HCT116 (cell line): ENCODE results near the gene RAD23A.

ENCODE experiments used
- CEBPB ChIP-seq: IDR thresholded peaks from 2 replicates; pipeline ENCODE4 v1.6.1; 2012; ENCODE audit warnings: low read depth
- EGR1 ChIP-seq: IDR thresholded peaks from 2 replicates; pipeline ENCODE4 v1.6.1; 2012; ENCODE audit warnings: low read depth
- EZH2 ChIP-seq: fragments of 200-600 bp; sonication (generic); IDR thresholded peaks from 2 replicates; pipeline ENCODE4 v1.6.1; 2017; ENCODE audit warnings: antibody characterized with exemption, mixed run types
- EZH2phosphoT487 ChIP-seq: fragments of 200-600 bp; IDR thresholded peaks from 2 replicates; pipeline ENCODE4 v1.6.1; 2018; ENCODE audit warnings: antibody characterized with exemption, borderline replicate concordance
- FOSL1 ChIP-seq: IDR thresholded peaks from 2 replicates; pipeline ENCODE4 v1.6.1; 2012; ENCODE audit warnings: low read depth
- POLR2A ChIP-seq: IDR thresholded peaks from 2 replicates; pipeline ENCODE4 v1.7.0; 2011; ENCODE audit warnings: borderline replicate concordance; ENCODE audit not compliant: insufficient read depth, insufficient read length; ENCODE audit errors: extremely low read depth
- POLR2AphosphoS5 ChIP-seq: IDR thresholded peaks from 2 replicates; pipeline ENCODE4 v1.6.1; 2011; ENCODE audit warnings: mild to moderate bottlenecking, low read depth, low read length, moderate library complexity
- YY1 ChIP-seq: IDR thresholded peaks from 2 replicates; pipeline ENCODE4 v1.6.1; 2011; ENCODE audit warnings: low read length, low read depth, moderate library complexity, mild to moderate bottlenecking; ENCODE audit not compliant: insufficient replicate concordance; ENCODE audit errors: extremely low read depth
- TF ChIP-seq, protein P1 (sequence below), 3 experiments: fragments of 200-600 bp in 1 of 3; sonication (generic) in 1 of 3; IDR thresholded peaks in 2 of 3; conservative IDR thresholded peaks in 1 of 3; 2 replicates each; pipeline ENCODE4 v1.5.1; 2012 to 2017; ENCODE audit warnings: low read depth in 2 of 3, low read length in 2 of 3, antibody characterized with exemption in 1 of 3, borderline replicate concordance in 1 of 3, control low read depth in 1 of 3, mild to moderate bottlenecking in 1 of 3, mixed read lengths in 1 of 3, mixed run types in 1 of 3, moderate library complexity in 1 of 3; ENCODE audit not compliant: insufficient read depth in 1 of 3
- TF ChIP-seq, protein P2 (sequence below): IDR thresholded peaks from 2 replicates; pipeline ENCODE4 v1.6.1; 2012; ENCODE audit warnings: low read depth
- TF ChIP-seq, protein P3 (sequence below): IDR thresholded peaks from 2 replicates; pipeline ENCODE4 v1.6.1; 2012

DNA sequence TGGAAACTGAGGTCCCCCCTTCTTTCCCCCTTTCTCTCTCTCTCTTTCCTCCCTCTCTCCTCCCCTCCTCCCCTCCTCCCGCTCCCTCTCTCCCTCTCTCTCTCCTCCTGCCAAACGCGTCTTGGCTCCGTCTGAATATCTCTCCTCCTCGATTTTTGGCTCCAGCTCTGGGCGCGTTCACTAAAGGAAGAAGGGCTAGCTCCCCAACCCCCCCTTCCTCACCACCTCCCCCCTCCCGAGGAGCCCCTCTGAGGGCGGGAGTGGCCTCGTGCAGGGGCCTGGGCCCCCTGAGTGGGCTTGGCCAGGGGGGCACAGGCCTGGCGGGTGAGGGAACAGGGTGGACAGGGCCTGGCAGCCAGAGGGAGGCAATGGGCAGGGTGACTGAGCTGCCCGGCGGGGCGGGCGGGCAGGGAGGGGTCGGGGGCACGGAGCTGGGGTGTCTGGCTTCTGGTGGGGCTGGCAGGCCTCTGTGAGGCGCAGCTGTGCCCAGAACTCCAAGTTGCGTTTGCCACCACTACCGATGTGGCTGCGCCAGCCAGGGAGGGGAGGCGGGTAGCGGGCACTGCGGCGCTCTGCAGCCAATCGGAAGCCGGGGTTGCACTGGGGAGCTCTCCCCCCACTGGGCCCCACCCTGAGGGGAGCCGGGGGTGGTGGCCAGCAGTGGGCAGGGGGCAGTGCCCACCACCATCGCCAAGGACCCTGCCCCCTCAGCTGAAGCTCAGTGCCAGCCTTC is 56.7 kb downstream of the RAD23A start:
- TF ChIP-seq, protein P1, sequence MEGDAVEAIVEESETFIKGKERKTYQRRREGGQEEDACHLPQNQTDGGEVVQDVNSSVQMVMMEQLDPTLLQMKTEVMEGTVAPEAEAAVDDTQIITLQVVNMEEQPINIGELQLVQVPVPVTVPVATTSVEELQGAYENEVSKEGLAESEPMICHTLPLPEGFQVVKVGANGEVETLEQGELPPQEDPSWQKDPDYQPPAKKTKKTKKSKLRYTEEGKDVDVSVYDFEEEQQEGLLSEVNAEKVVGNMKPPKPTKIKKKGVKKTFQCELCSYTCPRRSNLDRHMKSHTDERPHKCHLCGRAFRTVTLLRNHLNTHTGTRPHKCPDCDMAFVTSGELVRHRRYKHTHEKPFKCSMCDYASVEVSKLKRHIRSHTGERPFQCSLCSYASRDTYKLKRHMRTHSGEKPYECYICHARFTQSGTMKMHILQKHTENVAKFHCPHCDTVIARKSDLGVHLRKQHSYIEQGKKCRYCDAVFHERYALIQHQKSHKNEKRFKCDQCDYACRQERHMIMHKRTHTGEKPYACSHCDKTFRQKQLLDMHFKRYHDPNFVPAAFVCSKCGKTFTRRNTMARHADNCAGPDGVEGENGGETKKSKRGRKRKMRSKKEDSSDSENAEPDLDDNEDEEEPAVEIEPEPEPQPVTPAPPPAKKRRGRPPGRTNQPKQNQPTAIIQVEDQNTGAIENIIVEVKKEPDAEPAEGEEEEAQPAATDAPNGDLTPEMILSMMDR (IDR thresholded peaks at IDR 0.05 in 2 of 3, conservative IDR thresholded peaks at IDR 0.05 in 1 of 3; ENCODE audit: borderline replicate concordance in 1 of 3, insufficient read depth in 1 of 3, low read depth in 2 of 3, low read length in 2 of 3) = no peak
- TF ChIP-seq EZH2 = no peak
- TF ChIP-seq POLR2AphosphoS5 = no peak
- TF ChIP-seq, protein P2, sequence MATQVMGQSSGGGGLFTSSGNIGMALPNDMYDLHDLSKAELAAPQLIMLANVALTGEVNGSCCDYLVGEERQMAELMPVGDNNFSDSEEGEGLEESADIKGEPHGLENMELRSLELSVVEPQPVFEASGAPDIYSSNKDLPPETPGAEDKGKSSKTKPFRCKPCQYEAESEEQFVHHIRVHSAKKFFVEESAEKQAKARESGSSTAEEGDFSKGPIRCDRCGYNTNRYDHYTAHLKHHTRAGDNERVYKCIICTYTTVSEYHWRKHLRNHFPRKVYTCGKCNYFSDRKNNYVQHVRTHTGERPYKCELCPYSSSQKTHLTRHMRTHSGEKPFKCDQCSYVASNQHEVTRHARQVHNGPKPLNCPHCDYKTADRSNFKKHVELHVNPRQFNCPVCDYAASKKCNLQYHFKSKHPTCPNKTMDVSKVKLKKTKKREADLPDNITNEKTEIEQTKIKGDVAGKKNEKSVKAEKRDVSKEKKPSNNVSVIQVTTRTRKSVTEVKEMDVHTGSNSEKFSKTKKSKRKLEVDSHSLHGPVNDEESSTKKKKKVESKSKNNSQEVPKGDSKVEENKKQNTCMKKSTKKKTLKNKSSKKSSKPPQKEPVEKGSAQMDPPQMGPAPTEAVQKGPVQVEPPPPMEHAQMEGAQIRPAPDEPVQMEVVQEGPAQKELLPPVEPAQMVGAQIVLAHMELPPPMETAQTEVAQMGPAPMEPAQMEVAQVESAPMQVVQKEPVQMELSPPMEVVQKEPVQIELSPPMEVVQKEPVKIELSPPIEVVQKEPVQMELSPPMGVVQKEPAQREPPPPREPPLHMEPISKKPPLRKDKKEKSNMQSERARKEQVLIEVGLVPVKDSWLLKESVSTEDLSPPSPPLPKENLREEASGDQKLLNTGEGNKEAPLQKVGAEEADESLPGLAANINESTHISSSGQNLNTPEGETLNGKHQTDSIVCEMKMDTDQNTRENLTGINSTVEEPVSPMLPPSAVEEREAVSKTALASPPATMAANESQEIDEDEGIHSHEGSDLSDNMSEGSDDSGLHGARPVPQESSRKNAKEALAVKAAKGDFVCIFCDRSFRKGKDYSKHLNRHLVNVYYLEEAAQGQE = no peak
- TF ChIP-seq CEBPB = no peak
- TF ChIP-seq EGR1 = no peak
- TF ChIP-seq POLR2A = no peak
- TF ChIP-seq YY1 = no peak
- no peak for TF ChIP-seq EZH2phosphoT487
- TF ChIP-seq, protein P3, sequence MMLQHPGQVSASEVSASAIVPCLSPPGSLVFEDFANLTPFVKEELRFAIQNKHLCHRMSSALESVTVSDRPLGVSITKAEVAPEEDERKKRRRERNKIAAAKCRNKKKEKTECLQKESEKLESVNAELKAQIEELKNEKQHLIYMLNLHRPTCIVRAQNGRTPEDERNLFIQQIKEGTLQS = no peak
- TF ChIP-seq FOSL1 = no peak
